HG03565 (cell line): ENCODE measurements around the gene OSBPL5.

Experiments used
- ATAC-seq: cut with Tn5 transposase; IDR thresholded peaks from one replicate; pipeline ENCODE4 v1.9.1; 2021; ENCODE audit warnings: mild to moderate bottlenecking, moderate library complexity; ENCODE audit not compliant: unreplicated experiment

The OSBPL5 gene

GRCh38 chr11:3198815-3199214 is 33.7 kb upstream of the OSBPL5 start:
- ATAC-seq = no peak

DNA sequence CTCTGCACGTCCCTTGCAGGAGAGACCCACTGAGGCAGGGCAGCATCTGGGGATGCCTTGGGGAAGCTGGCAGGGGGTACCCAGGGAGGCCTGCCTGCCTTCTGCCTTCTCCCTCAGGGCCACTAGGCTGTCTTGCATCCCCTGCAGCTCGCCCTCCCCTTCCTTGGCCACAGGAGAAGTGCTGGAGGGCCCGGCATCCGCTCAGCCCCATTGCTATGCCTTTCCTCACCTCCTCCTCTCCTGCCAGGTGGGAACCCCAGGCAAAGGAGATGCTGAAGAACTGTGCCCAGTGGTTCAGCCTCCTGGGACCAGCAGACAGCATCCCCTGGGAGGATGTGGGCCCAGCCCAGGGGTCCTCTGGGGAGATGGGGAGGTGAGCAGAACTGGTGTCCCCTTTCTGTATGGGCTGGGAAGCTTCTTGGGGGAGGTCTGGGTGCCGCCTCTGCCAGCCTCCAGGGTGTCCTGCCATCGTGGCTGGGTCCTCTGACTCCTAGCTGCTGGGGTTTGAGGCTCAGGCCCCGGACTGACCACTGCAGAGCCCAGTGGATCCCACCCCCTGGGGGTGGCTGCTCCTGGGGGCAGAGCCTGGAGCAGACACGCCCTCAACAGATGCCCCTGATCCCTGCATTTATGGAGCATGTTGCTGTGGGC is 32.9 kb upstream of the OSBPL5 start:
- ATAC-seq = no peak

GRCh38 chr11:3197044-3197695 is 32.1 kb upstream of the OSBPL5 start:
- ATAC-seq = no peak

DNA sequence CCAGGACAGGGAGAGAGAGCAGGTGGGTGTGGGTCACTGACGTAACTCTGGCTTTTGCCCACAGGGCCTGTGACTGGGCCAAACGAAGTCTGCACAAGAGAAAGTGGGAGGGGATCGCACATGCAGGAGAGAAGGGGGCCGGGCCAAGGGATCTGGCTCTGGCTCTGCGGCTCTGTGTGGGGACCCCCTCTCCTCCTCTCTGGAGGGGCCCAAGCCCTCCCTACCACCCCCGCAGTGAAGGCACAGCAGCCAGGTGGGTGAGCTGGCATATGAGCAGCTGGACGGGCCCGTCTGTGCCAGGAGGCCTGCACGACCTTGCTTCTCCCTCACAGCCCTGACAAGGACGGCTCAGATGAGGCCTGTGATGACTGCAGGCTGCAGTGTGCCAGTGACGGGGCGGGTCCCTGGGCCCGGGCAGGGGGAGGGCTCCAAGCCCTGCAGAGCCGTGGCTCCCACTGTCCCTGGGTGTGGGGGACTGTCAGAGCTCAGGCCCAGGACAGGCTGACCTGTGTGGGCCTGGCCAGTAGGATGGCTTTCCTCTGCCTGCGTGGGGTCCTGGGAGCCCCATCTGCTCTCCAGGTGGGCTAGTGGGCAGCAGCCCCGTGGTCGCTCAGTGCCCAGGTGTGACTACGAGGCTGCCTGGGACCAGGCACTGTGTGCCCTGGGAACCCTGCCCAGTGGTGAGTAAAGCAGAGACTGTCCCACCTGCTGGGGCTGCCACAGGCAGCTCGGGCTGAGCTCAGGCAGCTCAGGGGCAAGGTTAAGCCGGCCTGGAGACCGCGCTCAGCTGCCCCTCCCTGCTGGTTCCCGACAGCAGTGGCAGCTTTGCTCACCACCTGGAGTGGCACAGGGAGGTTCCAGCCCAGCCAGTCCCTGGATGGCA is 31.3 kb upstream of the OSBPL5 start:
- ATAC-seq = no peak

- ATAC-seq = no peak
These were observed 30.4 kb upstream of the OSBPL5 start for GRCh38 chr11:3195251-3196160.

DNA sequence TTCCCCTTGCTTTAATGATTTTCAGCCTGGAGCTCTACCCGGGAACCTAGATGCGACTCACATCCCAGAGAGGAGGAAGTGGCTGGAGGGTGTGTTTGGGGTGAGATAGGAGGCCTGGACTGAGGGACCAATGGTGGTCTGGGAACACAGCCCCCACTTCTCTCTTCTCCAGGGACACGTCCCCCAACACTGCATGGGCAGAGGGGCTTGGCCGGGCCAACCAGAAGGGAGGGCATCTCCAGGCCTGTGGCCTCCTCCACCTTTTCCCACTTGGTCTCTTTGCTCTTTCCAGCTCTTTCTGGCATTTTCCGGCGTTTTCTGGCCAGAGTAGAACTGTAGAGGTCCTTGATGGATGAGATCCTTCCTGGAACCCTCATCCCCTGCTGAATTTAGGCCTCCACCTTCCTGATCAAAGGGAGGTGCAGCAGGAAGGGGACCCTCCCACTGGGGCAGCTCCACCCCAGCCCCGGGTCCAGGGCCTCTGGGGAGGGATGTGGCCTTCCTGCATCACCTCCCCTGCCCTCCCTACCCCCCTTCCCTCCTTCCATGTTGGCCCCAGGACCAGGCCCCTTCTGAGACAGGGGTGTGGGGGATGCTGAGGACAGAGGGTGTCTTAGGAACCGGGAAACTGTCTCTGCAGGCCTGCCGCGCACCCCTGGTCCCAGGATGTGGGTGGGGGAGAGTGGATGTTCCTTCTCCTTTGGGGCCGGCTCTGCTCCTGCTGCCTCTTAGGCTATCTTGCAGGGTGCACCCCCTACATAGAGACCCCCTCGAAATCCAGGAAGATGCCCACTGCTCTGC is 29.1 kb upstream of the OSBPL5 start:
- no peak for ATAC-seq

DNA sequence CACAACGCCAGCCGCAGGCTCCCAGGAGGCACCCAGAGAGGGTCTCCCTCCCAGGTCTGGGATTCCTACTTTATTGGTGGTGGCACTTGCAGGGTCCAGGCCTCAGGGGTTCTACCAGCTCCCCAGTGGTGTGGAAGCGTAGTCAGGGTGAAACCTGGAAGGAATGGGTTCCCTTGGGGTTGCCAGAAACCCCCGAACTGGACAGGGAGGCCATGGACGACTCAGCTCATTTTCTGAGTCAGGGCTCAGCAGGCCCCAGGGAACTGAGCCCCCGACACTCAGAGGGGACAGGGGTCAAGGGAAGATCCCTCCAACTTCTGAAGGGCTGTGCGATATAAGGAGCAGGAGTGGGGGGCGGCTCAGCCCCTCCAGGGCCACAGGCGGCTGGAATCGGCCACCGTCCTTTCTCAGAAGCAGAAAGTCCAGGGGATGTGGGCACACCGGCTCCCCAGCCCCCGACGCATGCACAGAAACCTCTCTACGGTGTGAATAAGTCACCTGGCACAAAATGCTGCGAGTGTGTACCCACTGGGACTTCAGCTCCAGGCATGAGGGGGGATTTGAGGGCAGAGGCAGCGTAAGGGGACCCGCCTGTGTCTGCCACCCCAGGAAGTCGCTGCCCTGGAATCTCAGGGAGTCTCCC is 28.4 kb upstream of the OSBPL5 start:
- ATAC-seq = no peak

GRCh38 chr11:3192511-3193372 is 27.6 kb upstream of the OSBPL5 start:
- no peak for ATAC-seq

DNA sequence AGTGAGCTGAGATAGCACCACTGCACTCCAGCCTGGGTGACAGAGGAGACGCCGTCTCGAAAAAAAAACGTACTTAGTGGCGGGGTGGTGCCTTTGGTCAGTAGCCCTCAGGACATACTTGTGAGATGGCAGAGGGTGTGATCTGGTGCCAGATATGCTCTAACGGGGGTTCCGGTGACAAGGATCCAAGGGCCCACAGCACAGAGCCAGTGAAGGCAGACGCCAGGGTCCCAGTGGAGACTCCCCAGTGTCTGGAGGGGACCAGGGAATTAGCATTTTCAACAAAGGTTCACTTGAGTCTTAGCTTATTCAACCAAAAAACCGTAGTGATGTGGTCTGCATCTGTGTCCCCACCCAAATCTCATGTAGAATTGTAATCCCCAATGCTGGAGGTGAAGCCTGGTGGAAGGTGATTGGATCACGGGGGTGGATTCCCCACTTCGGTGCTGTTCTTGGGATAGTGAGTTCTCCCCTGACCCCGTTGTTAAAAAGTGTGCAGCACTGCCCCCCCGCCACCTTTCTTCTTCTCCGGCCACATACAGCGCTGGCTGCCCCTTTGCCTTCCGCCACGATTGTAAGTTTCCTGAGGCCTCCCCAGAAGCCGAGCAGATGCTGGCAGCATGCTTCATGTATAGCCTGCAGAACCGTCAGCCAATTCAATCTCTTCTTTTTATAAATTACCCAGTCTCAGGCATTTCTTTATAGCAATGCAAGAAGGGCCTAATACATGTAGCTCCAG is 26.6 kb upstream of the OSBPL5 start:
- no peak for ATAC-seq

DNA sequence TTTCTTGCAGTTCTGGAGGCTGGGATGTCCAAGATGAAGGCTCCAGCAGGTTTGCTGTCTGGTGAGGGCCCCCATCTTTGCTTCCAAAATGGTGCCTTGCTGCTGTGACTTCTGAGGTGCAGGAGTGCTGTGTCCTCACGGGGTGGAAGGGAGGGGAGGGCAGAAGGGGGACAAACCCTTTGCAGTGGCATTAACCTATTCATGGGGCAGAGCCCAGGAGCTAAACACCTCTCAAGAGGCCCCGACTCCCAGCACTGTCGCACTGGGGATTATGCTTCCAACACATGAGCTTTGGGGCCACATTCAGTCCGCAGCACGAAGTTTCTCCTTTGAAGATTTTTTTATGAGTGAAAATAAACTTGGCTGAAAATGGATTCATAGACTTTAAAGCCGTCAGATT is 25.5 kb upstream of the OSBPL5 start:
- ATAC-seq = no peak

GRCh38 chr11:3189886-3190583 is 24.9 kb upstream of the OSBPL5 start:
- no peak for ATAC-seq

DNA sequence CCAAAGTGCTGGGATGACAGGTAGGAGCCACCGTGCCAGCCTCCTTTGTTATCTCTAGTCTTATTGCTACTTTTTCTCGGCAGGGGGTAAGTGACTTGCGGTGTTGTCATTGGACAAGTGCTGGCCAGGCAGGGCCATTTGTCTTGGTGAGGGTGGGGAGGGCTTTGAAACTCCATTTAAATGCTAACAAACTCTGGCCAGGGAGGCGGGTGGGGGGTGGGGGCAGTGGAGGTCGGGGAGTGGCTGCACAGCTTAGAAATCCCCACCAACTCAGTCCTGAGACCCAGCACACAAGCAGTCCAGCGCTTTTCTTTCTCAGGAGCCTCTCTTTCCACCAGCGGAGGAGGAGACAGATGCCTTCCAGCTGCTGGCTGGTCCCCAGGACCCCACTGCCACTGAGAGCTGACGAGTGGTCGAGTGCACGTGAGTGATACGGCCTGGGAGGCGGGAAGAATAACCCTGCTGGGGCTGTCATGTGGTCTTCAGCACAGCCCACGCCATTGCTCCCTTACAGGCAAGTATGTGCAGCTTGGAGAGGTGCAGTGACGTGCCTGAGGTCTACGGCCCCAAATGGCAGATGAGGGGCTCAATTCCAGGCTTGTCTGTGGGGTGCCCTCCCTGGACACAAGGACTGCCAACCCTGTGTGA is 24.2 kb upstream of the OSBPL5 start:
- ATAC-seq = no peak

DNA sequence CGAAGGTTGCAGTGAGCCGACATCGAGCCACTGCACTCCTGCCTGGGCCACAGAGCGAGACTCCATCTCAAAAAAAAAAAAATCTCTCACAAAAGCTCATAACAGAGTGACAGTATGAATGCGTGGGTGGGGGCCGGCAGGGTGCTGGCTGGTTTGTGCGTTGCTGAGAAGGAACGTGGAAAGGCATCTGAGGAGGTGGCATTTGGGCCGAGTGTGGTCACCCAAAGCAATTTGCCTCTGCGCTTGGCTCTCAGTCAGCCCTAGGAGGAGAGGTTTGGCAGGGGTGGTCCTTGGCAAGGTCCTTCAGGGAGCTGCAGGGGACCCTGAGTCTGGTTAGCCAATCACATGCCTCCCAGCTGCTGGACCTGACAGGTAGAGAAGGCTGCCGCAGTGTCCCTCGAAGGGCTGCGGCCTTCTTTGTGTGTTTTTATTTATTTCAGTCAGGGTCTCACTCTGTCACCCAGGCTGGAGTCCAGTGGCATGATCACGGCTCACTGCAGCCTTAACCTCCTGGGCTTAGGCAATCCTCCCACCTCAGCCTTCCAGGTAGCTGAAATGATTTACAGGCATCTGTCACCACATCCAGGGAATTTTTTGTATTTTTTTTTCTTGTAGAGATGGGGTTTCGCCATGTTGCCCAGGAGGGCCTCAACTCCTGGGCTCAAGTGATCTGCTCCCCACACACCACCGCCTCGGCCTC is 23.5 kb upstream of the OSBPL5 start:
- ATAC-seq = no peak

DNA sequence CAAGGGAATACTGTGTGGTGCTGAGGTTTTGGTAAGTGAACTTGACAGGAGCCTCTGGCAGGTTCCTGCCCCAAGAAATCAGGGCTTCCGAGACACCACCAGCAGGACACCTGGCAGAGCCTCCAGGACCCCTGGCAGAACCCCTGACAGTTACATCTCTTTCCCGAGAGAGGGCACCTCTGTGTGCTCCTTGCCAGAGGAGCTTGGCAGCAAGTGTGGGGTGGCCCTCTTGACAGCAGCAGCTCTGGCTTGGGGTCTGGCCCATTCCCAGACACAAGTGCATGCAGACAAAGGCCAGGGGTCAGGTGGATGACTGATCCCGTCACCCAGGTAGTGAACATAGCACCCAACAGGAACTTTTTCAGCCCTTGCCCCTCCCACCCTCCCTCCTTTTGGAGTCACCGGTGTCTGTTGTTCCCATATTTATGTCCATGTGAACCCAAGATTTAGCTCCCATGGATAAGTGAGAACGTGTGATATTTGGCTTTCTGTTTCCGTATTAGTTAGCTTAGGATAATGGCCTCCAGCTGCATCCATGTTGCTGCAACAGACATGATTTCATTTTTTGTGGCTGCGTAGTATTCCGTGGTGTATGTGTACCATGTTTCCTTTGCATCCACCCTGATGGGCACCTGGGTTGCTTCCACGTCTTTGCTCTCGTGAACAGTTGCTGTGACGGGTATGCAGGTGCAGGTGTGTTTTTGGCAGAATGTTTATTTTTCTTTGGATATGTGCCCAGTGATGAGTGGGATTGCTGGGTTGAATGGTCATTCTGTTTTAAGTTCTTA is 21.2 kb upstream of the OSBPL5 start:
- ATAC-seq = no peak

DNA sequence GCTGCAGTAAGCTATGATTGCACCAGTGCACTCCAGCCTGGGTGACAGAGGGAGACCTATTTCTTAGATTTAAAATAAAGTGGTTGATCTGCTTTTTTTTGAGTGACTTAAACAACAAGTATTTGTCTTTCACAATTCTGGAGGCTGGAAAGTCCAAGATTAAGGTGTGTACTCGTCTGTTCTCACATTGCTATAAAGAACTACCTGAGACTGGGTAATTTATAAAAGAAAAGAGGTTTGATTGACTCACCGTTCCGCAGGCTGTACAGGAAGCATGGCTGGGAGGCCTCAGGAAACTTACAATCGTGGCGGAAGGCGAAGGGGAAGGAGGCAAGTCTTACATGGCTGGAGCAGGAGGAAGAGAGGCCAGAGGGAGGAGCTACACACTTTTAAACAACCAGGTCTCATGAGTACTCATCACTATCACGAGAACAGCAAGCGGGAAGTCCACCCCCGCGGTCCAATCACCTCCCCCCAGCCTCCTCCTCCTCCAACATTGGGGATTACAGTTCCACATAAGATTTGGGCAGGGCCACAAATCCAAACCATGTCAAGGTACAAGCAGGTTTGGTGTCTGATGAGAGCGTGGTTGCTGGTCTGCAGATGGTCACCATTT is 19.7 kb upstream of the OSBPL5 start:
- ATAC-seq = no peak
